GM12892 (cell line): ENCODE results near the gene TRIOBP.

Experiments used
- POLR2A ChIP-seq: IDR thresholded peaks from 2 replicates; pipeline ENCODE4 v1.6.1; 2011; ENCODE audit warnings: low read depth, low read length, control low read depth
- POLR2AphosphoS5 ChIP-seq: IDR thresholded peaks from 2 replicates; pipeline ENCODE4 v1.6.1; 2011; ENCODE audit warnings: low read depth, low read length, control low read depth

DNA sequence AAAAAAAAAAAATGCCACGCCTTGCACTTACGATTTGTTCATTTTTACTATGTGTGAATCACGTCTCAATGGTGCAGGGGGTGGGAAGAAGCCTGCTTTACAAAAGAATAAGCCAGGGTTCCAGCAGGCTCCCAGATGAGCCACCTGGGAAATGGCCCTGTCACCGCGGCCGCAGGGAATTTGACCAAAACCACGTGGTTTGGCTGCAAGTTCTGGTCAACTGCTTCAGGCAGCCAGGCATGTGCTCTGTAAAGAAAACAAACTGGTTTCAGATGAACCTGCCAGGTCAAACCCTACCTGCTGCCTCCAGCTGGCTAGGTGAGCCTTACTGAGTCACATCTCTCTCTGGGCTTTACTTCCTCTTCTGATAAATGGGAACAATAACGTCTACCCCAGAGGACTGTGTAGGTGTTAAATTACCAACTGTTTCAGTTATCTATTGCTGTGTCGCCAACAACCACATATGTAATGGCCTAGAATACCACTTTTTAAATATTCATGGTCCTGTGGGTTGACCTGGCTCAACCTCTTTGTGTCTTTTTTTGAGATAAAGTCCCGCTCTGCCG lies 80.4 kb downstream of the TRIOBP start:
- TF ChIP-seq POLR2AphosphoS5 (no peak), POLR2A (no peak)
